A549 (cell line): Measurements from ENCODE around the gene FGGY.

Experiments
- CTCF ChIP-seq: fragments of >200 bp; sonication (Bioruptor Twin); formaldehyde crosslinking; IDR thresholded peaks from 3 replicates; pipeline ENCODE4 v1.5.1; 2016
- E2F6 ChIP-seq: IDR thresholded peaks from 2 replicates; pipeline ENCODE4 v1.6.1; 2012; ENCODE audit warnings: low read depth, borderline replicate concordance
- EP300 ChIP-seq, 2 experiments: fragments of >200 bp; sonication (Bioruptor Twin); formaldehyde crosslinking; IDR thresholded peaks; 2 replicates in 1 of 2; 3 replicates in 1 of 2; pipeline ENCODE4 v1.6.1; 2016 to 2017
- HEYL ChIP-seq: fragments of 250-450 bp; sonication (Bioruptor Pico); IDR thresholded peaks from 2 replicates; pipeline ENCODE4 v1.8.0; 2021; ENCODE audit warnings: mild to moderate bottlenecking, moderate library complexity
- JUNB ChIP-seq: fragments of >200 bp; sonication (Bioruptor Twin); formaldehyde crosslinking; IDR thresholded peaks from 2 replicates; pipeline ENCODE4 v1.6.1; 2016
- RAD21 ChIP-seq, 2 experiments: fragments of >200 bp in 1 of 2; sonication (Bioruptor Twin) in 1 of 2; formaldehyde crosslinking in 1 of 2; IDR thresholded peaks in 1 of 2; conservative IDR thresholded peaks in 1 of 2; 2 replicates in 1 of 2; 3 replicates in 1 of 2; pipeline ENCODE4 v1.6.1; 2012 to 2018; ENCODE audit warnings: inconsistent platforms in 1 of 2
- RARB ChIP-seq: fragments of 250-450 bp; sonication (Bioruptor Pico); IDR thresholded peaks from 2 replicates; pipeline ENCODE4 v1.8.0; 2021; ENCODE audit warnings: mild to moderate bottlenecking, moderate library complexity
- RNF2 ChIP-seq: fragments of 200-600 bp; sonication (generic); IDR thresholded peaks from 2 replicates; pipeline ENCODE4 v1.6.1; 2016; ENCODE audit warnings: low read depth, mild to moderate bottlenecking, antibody characterized with exemption, moderate library complexity, borderline replicate concordance

DNA sequence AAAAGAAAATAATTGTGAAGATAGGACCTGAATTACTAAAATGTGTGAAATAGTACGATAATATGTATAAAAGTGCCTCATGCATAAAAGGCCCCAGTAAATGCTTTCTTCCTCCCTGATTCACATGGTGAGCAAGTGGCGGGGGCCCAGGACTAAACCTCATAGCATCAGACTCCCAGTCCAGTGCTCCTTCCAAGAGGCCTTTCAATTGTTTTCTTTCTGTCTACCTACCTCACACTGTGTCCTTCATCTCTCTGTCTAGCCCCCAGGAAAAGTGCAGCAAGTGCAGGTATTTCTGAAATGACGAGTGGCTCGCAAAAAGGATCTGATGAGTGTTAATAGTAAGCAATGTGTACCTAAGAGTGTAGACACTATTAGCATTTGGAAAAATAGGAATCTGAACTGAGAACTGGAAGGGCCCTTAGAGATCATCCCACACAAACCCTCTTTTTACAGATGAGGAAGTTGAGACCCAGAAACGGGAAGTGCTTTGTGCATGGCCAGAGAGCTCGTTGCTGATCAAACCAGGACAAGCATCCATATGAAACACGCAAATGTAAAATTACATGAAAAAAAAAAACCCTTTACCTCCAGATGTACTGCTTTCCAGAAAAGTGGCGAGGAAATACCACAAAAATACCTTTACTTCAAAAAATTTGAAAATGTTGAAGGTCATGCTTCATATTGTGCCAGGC, 399.7 kb downstream of the FGGY start:
- TF ChIP-seq RARB (no peak), CTCF (no peak), EP300 (IDR thresholded peaks at IDR 0.05) (no peak), RAD21 (conservative IDR thresholded peaks at IDR 0.05 in 1 of 2, IDR thresholded peaks at IDR 0.05 in 1 of 2) (no peak), E2F6 (no peak), RNF2 (no peak), HEYL (no peak), JUNB (no peak)
